Measurements from ENCODE around the gene CTSH.
A peak's percentile ranks its signal among the peaks of the same experiment; 100 is the strongest.
"Not testable (repeated sequence)": the region's sequence is repeated elsewhere in the genome, so short reads cannot be mapped to it uniquely, and the experiment has no call there.

CTSH gene

GRCh38 chr15:78880242-78880533 lies 64.7 kb downstream of the CTSH start:
- peak; percentile 50 for DNase-seq

- peak; percentile 33 for DNase-seq
These were observed 65.2 kb downstream of the CTSH start for GRCh38 chr15:78879517-78880241.

- DNase-seq: peak; percentile 62
These were observed 66.5 kb downstream of the CTSH start for GRCh38 chr15:78878356-78878755.

- DNase-seq: not testable (repeated sequence)
These were observed 67.9 kb downstream of the CTSH start for GRCh38 chr15:78876954-78877353.

GRCh38 chr15:78875107-78875914 lies 69.5 kb downstream of the CTSH start:
- no peak for DNase-seq

GRCh38 chr15:78873793-78874765 lies 70.8 kb downstream of the CTSH start:
- peak; percentile 11 for DNase-seq

- DNase-seq: peak; percentile 95
These were observed 71.7 kb downstream of the CTSH start for GRCh38 chr15:78872972-78873792.

- peak; percentile 98 for DNase-seq
These were observed 72.5 kb downstream of the CTSH start, which contains the start of gene MORF4L1 for GRCh38 chr15:78872155-78872971. MORF4L1 (plus strand) TSS chr15:78872890; CDS start chr15:78873018, 128 bp downstream.

GRCh38 chr15:78871483-78872127 lies 73.2 kb downstream of the CTSH start:
- DNase-seq: not testable (repeated sequence)
